Measurements from ENCODE around the gene MALT1.
"Not testable (repeated sequence)": the region's sequence is repeated elsewhere in the genome, so short reads cannot be mapped to it uniquely, and the experiment has no call there.

The MALT1 gene

GRCh38 chr18:58748899-58749595 lies 77.8 kb downstream of the MALT1 start:
- DNase-seq, result no peak

DNA sequence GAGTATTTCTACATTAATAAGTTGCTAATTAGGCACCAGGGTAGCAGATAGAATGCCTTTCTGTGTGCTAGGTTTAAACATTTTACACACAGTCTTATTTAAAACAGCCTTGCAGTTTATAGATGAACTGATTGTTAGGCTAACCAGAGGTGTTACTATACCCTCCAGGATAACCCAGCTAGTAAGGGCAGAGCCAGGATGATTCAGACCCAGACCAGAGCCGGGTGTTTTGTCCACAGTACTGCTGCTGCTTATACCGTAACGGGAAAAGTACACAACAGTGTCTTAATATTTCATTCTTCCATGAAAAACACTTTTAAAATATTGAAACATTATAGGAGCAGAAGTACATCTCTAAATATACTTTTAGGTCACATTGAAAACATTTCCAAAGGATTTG lies 82.7 kb downstream of the MALT1 start:
- DNase-seq, result no peak

- DNase-seq, result no peak
Observed at GRCh38 chr18:58754544-58755068, 83.3 kb downstream of the MALT1 start.

DNA sequence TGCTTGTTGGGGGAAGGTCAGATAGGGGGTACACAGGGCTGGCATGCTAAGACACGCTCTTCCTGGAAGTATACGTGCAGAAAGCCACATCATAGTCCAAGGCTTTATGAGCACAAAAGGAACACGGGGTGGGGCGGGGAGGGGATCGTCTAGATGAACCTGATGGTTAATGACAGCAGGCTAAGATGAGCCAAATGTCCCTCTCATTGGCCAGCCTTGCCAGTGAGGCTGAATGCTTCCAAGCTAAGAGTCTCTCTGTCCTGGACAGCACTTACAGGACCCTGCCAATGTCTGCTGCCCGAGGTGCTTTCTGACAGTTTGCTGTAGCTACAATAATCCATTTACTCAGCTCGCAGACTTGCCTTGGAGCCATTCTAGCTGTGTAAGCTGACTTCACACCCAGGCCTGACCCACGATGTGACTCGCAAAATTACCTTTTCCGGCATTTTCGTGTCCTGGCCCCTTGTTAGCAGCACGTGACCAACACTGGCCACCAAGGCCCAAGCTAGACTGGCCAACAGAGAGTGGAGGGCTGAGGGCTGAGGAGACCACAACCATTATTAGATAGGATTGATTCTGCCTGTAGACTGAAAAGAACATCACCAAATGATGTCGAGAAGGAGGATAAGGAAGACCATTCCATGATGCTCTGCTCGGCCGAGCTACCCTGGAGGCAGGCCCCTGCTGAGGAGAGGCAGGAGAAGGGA lies 84.2 kb downstream of the MALT1 start:
- no peak for DNase-seq

- DNase-seq, result no peak
Observed at GRCh38 chr18:58756148-58756547, 84.9 kb downstream of the MALT1 start.

GRCh38 chr18:58756596-58757240 lies 85.5 kb downstream of the MALT1 start:
- no peak for DNase-seq

DNA sequence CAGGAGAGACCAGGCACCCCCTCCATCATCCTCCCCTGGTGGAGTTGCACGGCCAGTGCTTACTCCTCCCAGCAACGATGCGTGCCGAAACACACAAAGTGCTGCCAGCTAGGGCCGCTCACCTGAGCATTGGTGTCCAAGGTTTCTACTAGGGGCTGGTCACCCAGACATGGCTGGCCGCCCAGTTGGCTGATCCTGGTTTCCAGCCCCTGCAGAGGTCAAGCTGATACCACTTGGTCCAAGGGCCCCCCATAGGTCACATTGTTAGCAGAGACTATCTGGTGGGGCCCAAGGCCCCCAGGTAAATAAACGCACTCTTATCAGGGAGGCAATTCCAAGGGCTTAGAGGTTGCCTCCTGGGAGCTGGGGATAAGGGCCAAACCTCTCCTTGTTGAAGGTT lies 86.1 kb downstream of the MALT1 start:
- DNase-seq, result not testable (repeated sequence)

- DNase-seq, result no peak
Observed at GRCh38 chr18:58758046-58758445, 86.8 kb downstream of the MALT1 start.

GRCh38 chr18:58758606-58759005 lies 87.3 kb downstream of the MALT1 start:
- no peak for DNase-seq

- no peak for DNase-seq
Observed at GRCh38 chr18:58761241-58761969, 90.1 kb downstream of the MALT1 start.

DNA sequence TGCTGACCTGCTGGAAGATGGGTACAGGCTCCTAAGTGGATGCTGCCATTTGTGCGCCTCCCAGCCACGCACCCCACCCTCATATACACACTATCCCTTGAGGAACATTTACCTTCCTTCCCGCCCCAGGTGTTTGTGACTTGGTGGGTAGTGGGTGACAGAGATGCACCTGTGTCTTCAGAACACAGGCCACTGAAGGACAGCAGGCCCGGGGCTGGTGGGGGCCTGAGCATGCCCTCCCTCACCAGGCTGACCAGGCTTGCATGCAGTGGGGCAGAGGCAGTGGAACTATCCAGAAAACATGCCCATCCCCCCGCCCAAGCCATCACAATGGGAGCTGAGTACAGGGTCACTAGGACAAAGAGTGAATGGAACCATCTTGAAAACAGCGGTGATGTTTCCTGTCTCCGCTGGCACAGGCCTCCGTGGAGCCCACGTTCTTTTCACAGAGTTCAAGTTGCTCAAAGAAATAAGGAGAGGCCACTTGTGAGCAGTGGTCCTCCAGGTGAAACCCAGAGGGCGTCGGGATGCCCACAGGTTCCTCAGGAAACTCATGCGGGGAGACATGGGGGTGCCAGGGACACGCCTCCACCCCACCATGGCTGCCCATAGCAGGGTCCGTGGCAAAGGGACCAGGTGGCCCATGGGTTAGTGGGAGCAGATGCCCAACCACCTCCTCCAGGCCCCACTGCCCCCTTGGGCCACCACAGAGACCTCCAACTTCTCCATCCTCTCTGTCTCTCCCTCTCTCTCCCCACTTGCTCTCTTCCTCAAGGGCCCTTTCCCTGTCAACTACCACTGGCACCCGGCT lies 90.9 kb downstream of the MALT1 start:
- no peak for DNase-seq

GRCh38 chr18:58762781-58763171 lies 91.5 kb downstream of the MALT1 start:
- DNase-seq, result no peak

DNA sequence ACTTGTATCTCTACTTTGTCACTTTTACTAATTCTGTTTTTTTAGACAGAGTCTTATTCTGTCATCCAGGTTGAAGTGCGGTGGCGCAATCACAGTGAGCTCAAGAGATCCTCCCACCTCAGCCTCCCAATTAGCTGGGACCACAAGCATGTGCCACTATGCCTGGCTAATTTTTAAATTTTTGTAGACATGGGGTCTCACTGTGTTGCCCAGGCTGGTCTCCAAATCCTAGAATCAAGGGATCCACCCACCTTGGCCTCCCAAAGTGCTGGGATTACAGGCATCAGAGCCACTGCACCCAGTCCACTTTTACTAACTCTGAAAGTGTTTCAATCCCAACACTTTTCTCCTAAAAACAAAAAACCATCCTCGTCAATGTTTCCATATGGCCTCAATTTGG lies 94.9 kb downstream of the MALT1 start:
- DNase-seq, result no peak

GRCh38 chr18:58766946-58767345 lies 95.7 kb downstream of the MALT1 start:
- DNase-seq, result no peak

DNA sequence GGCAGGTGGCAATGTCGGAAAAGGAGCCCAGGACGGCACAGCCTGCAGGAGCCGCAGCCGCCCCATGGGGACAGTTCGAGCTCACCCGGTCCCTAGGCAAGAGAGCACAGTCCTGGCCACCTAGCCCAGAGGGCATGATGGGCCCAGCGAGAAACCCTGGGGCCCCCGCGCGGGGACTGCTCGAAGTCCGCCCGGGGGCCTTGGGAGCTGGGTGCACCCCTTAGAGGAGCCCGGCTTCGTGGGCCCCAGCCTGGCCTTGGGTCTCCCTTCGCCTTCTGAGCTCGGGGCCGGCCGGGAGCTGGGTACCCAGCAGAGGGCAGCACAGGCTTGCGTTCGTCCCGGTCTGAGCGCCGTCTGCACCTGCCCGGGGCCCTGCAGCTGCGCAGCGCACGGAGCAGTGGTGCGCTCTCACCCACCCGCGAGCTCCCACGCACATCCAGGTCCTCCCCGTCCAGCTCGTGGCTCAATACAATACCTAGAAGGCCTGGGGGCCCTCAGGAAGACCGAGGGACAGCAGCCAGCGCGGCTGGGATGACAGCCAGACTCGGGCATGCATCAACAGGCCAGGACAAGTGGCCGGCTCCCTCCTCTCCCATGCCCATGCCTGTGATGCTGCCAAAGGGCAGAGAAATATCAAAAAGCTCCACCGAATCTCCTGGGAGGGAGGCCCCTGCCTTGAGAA lies 97.2 kb downstream of the MALT1 start:
- peak; percentile 62 for DNase-seq

DNA sequence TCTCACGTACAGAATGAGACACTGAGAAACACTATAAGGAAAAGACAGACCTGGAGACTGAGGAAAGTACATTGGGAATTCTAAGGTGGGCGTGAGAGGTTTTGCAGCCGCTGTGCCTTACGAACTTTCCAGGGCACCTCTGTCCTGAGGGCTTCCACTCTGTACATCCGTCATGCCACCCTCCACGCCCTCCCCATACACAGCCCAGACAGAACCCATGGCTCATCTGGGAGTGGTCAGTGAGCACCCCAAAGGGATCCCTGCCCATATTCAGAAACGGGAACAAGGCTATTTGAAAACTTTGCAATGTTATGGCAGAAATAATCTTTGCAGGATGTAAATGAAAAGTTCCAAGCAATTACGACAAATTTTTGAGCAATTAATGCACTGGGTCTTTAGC lies 98.1 kb downstream of the MALT1 start:
- no peak for DNase-seq

DNA sequence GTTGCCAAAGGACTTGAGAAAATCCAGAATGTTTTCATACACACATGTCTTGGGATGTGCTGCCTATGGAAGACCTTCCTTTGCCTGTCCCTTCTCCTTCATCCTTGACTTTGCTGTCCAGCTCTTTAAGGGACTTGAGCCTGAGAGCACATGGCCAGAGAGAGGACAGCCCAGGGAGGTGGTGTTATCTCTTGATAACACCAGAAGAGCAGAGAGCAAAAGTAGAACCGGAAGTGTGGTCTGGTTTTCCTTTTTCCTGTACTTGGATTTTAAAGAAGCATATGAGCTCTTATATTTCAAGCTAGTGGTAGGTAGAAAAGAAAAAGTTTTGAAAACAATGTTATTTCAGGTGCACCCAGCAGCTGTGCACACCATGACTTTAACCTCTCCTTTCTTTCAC lies 99.3 kb downstream of the MALT1 start:
- no peak for DNase-seq

DNA sequence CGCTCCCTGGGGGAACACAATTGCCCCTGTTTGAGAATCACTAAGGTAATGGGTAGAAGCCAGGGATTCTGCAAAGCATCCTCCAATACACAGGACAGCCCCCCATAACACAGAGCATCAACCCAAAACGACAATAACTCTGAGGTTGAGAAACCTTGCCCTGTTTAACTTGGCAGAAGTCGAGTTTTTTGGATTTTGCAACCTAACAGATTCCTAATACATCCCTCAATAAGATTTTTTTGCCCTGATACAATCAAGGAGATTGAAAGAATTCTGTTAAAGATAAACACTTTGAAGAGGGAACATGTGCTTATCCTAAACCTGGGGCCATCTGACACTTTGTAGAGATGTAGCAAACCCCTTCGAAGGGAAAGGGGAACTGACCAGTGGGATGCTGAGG lies 100.9 kb downstream of the MALT1 start:
- no peak for DNase-seq

DNA sequence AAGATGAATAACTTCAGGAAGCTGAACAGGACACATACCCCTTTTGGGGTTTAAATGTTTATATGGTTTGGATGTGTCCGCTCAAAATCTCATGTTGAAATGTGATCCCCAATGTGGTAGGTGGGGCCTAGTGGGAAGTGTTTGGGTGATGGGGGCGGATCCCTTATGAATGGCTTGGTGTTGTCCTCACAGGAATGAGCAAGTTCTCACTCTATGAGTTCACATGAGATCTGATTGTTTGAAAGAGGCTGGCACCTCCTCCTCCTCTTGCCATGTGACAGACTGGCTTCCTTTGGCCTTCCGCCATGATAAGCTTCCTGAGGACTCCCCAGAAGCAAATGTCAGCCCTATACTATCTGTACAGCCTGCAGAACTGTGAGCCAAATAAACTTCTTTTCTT lies 104.8 kb downstream of the MALT1 start:
- DNase-seq, result no peak

DNA sequence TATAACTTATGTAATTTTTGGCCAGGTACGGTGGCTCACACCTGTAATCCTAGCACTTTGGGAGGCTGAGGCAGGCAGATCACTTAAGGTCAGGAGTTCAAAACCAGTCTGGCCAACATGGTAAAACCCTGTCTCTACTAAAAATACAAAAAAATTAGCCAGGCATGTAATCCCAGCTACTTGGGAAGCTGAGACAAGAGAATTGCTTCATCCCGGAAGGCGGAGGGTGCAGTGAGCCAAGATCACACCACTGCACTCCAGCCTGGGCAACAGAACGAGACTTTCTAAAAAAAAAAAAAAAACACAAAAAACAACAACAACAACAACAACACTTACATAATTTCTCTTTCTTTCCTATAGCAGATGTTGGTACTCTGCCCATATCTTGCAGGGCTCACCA lies 105.3 kb downstream of the MALT1 start:
- DNase-seq, result not testable (repeated sequence)

GRCh38 chr18:58777471-58777870 lies 106.2 kb downstream of the MALT1 start:
- DNase-seq, result no peak

- DNase-seq, result no peak
Observed at GRCh38 chr18:58779529-58779928, 108.3 kb downstream of the MALT1 start.

All from CD4-positive, alpha-beta T cell treated with Interleukin-12 subunit alpha and Interleukin-12 subunit beta, for 1 hour (primary cell).